ENCODE results near the gene PNPLA5. TPM values are rescaled to one million over a fixed set of nuclear protein-coding genes. Genes with fewer than 3 reads are reported as not detected.
A peak's percentile ranks its signal among the peaks of the same experiment; 100 is the strongest.

The PNPLA5 gene
- total and polyA plus RNA-seq, 11 donors: not detected

GRCh38 chr22:43924877-43925276, 33.1 kb upstream of the PNPLA5 start:
- H3K27me3 ChIP-seq: peaks cover 0 to 37% (median 8%) of the 10 kb centered on the region in 9 donors
- DNase-seq: no peak
- intact Hi-C loops (cut with DNase I): no loop called here
- no peaks in the 10 kb centered on the region for H3K9me3 ChIP-seq
- H3K4me1 ChIP-seq: peaks cover 0 to 16% (median 8%) of the 10 kb centered on the region in 12 donors
- H3K4me3 ChIP-seq: no peak overlapping the region
- ATAC-seq: no peak
- H3K36me3 ChIP-seq: no peaks in the 10 kb centered on the region
- no peak for TF ChIP-seq CTCF (IDR thresholded peaks at IDR 0.05)
- no peak for TF ChIP-seq POLR2A (IDR thresholded peaks at IDR 0.05)
- WGBS, 4 donors: 56 to 77% (median 61%) methylated on average over 7 of the region's 7 CpGs
- no peak overlapping the region for H3K27ac ChIP-seq

- peak; percentile 92 to 98 (median 96) for ATAC-seq
- H3K9me3 ChIP-seq: no peaks in the 10 kb centered on the region
- TF ChIP-seq POLR2A (IDR thresholded peaks at IDR 0.05) (peak in 1 of 2 donors; percentile 66), CTCF (IDR thresholded peaks at IDR 0.05) (no peak)
- no peaks in the 10 kb centered on the region for H3K36me3 ChIP-seq
- H3K4me1 ChIP-seq: peaks cover 0 to 16% (median 8%) of the 10 kb centered on the region in 12 donors
- peak within 1 kb of the TSS; percentile 34 to 70 (median 62) for H3K4me3 ChIP-seq
- H3K27me3 ChIP-seq: peaks cover 0 to 37% (median 8%) of the 10 kb centered on the region in 9 donors
- WGBS, 4 donors: 0 to 5% (median 2%) methylated on average over 11 to 100 of the region's 100 CpGs
- intact Hi-C loops (cut with DNase I): no loop called here
- DNase-seq: peak; percentile 91 to 95 (median 93)
- no peak within 1 kb of the TSS for H3K27ac ChIP-seq
These were observed 32.0 kb upstream of the PNPLA5 start, which contains the start of gene PNPLA3 for GRCh38 chr22:43923631-43924464. Gene PNPLA3, plus strand, starts transcription at chr22:43923805. Its CDS starts 107 bp downstream, at chr22:43923912.

- DNase-seq (no peak), ATAC-seq (no peak)
- Histone ChIP-seq H3K27me3 (peaks cover 0 to 35% (median 8%) of the 10 kb centered on the region in 9 donors), H3K4me1 (peaks cover 0 to 14% (median 8%) of the 10 kb centered on the region in 12 donors), H3K36me3 (no peaks in the 10 kb centered on the region), H3K4me3 (peak overlapping the region in 11 of 12 donors; percentile 34 to 70 (median 63)), H3K9me3 (no peaks in the 10 kb centered on the region), H3K27ac (no peak overlapping the region)
- intact Hi-C loops (cut with DNase I): no loop called here
- WGBS, 4 donors: 2 to 6% (median 4%) methylated on average over 10 to 13 of the region's 13 CpGs
- no peak for TF ChIP-seq CTCF (IDR thresholded peaks at IDR 0.05)
- no peak for TF ChIP-seq POLR2A (IDR thresholded peaks at IDR 0.05)
These were observed 31.4 kb upstream of the PNPLA5 start for GRCh38 chr22:43923191-43923590.

GRCh38 chr22:43922123-43922522, 30.3 kb upstream of the PNPLA5 start:
- no peak for DNase-seq
- Histone ChIP-seq H3K27ac (no peak overlapping the region), H3K4me1 (peaks cover 0 to 14% (median 8%) of the 10 kb centered on the region in 12 donors), H3K36me3 (no peaks in the 10 kb centered on the region), H3K9me3 (no peaks in the 10 kb centered on the region), H3K27me3 (peaks cover 0 to 33% (median 8%) of the 10 kb centered on the region in 9 donors), H3K4me3 (no peak overlapping the region)
- TF ChIP-seq POLR2A (IDR thresholded peaks at IDR 0.05) (no peak), CTCF (IDR thresholded peaks at IDR 0.05) (no peak)
- WGBS, 4 donors: 17 to 95% (median 80%) methylated on average over 1 to 3 of the region's 3 CpGs
- no peak for ATAC-seq
- intact Hi-C loops (cut with DNase I): no loop called here

Measured in heart left ventricle (tissue), 16 donors.